SK-N-SH treated with all-trans-retinoic acid at 6 μM for 48 hours (cell line): ENCODE results near the gene TRAPPC2L.

Experiments used
- ATAC-seq: fragments of 200-7000 bp; cut with Tn5 transposase; 3 replicates; pipeline ENCODE4 v1.9.1; 2020; ENCODE audit warnings: mild to moderate bottlenecking, moderate library complexity
- ARNTL ChIP-seq: fragments of 450-650 bp; formaldehyde crosslinking; IDR thresholded peaks from 2 replicates; pipeline ENCODE4 v1.5.0; 2020; ENCODE audit warnings: low read depth, mild to moderate bottlenecking, moderate library complexity, borderline replicate concordance
- BACH2 ChIP-seq: fragments of 250-450 bp; sonication (Bioruptor Pico); IDR thresholded peaks from 2 replicates; pipeline ENCODE4 v1.9.0; 2021; ENCODE audit warnings: mild to moderate bottlenecking, borderline replicate concordance
- CREB5 ChIP-seq: fragments of 250-450 bp; sonication (Bioruptor Pico); IDR thresholded peaks from 2 replicates; pipeline ENCODE4 v1.5.1; 2020; ENCODE audit warnings: low read depth, mild to moderate bottlenecking, moderate library complexity
- CSDC2 ChIP-seq: fragments of 250-450 bp; sonication (Bioruptor Pico); IDR thresholded peaks from 2 replicates; pipeline ENCODE4 v1.5.0; 2020; ENCODE audit warnings: mild to moderate bottlenecking, moderate library complexity
- CSRNP3 ChIP-seq: fragments of 250-450 bp; sonication (Bioruptor Pico); IDR thresholded peaks from 2 replicates; pipeline ENCODE4 v1.5.1; 2021; ENCODE audit warnings: mild to moderate bottlenecking, moderate library complexity
- ESRRG ChIP-seq: fragments of 250-450 bp; sonication (Bioruptor Pico); IDR thresholded peaks from 2 replicates; pipeline ENCODE4 v1.6.1; 2021; ENCODE audit warnings: mild to moderate bottlenecking
- GLIS3 ChIP-seq: fragments of 250-450 bp; sonication (Bioruptor Pico); IDR thresholded peaks from 2 replicates; pipeline ENCODE4 v1.5.0; 2020; ENCODE audit warnings: mild to moderate bottlenecking, moderate library complexity
- ISL1 ChIP-seq: fragments of 250-450 bp; sonication (Bioruptor Pico); IDR thresholded peaks from 2 replicates; pipeline ENCODE4 v2.1.2; 2022; ENCODE audit warnings: mild to moderate bottlenecking, moderate library complexity
- OSR1 ChIP-seq: fragments of 250-450 bp; sonication (Bioruptor Pico); IDR thresholded peaks from 2 replicates; pipeline ENCODE4 v1.8.0; 2022; ENCODE audit warnings: moderate library complexity, mild to moderate bottlenecking, inconsistent platforms
- PATZ1 ChIP-seq: fragments of 250-450 bp; sonication (Bioruptor Pico); IDR thresholded peaks from 2 replicates; pipeline ENCODE4 v1.8.0; 2020; ENCODE audit warnings: mild to moderate bottlenecking, moderate library complexity, borderline replicate concordance
- POU6F1 ChIP-seq: fragments of 250-450 bp; sonication (Bioruptor Pico); IDR thresholded peaks from 2 replicates; pipeline ENCODE4 v1.8.0; 2021; ENCODE audit warnings: low read depth, mild to moderate bottlenecking, moderate library complexity, borderline replicate concordance
- RARB ChIP-seq: fragments of 250-450 bp; sonication (Bioruptor Pico); IDR thresholded peaks from 2 replicates; pipeline ENCODE4 v1.8.0; 2021; ENCODE audit warnings: mild to moderate bottlenecking, moderate library complexity
- SNAI2 ChIP-seq: fragments of 250-450 bp; sonication (Bioruptor Pico); IDR thresholded peaks from 2 replicates; pipeline ENCODE4 v1.5.0; 2020; ENCODE audit warnings: mild to moderate bottlenecking, moderate library complexity
- TCF4 ChIP-seq: fragments of 250-450 bp; sonication (Bioruptor Pico); IDR thresholded peaks from 2 replicates; pipeline ENCODE4 v1.8.0; 2021; ENCODE audit warnings: mild to moderate bottlenecking, moderate library complexity, borderline replicate concordance
- TOX ChIP-seq: fragments of 250-450 bp; sonication (Bioruptor Pico); IDR thresholded peaks from 2 replicates; pipeline ENCODE4 v1.8.0; 2021; ENCODE audit warnings: mild to moderate bottlenecking, moderate library complexity, borderline replicate concordance
- TSHZ2 ChIP-seq: fragments of 250-450 bp; sonication (Bioruptor Pico); IDR thresholded peaks from 2 replicates; pipeline ENCODE4 v1.5.0; 2020; ENCODE audit warnings: mild to moderate bottlenecking, moderate library complexity
- ZC3H10 ChIP-seq: fragments of 250-450 bp; sonication (Bioruptor Pico); IDR thresholded peaks from 2 replicates; pipeline ENCODE4 v1.5.1; 2021; ENCODE audit warnings: mild to moderate bottlenecking, moderate library complexity
- ZFP3 ChIP-seq: fragments of 250-450 bp; sonication (Bioruptor Pico); IDR thresholded peaks from 2 replicates; pipeline ENCODE4 v1.5.0; 2020; ENCODE audit warnings: mild to moderate bottlenecking, moderate library complexity
- ZFP30 ChIP-seq: fragments of 450-650 bp; formaldehyde crosslinking; IDR thresholded peaks from 2 replicates; pipeline ENCODE4 v1.5.0; 2022; ENCODE audit warnings: mild to moderate bottlenecking, moderate library complexity
- ZNF70 ChIP-seq: fragments of 450-650 bp; formaldehyde crosslinking; IDR thresholded peaks from 2 replicates; pipeline ENCODE4 v1.5.0; 2020; ENCODE audit warnings: mild to moderate bottlenecking, moderate library complexity
- ZNF8 ChIP-seq: fragments of 450-650 bp; formaldehyde crosslinking; IDR thresholded peaks from 2 replicates; pipeline ENCODE4 v1.5.0; 2020; ENCODE audit warnings: mild to moderate bottlenecking, moderate library complexity

The TRAPPC2L gene

GRCh38 chr16:88831838-88832237 is 25.1 kb upstream of the TRAPPC2L start:
- ATAC-seq = peak; percentile 27; the same call in 1 of the 3 replicates
- TF ChIP-seq ESRRG (CRISPR knock-in tag) = no peak
- no peak for TF ChIP-seq ZFP3
- no peak for TF ChIP-seq GLIS3 (CRISPR knock-in tag)
- TF ChIP-seq TOX (CRISPR knock-in tag) = no peak
- no peak for TF ChIP-seq OSR1 (CRISPR knock-in tag)
- no peak for TF ChIP-seq BACH2 (CRISPR knock-in tag)
- TF ChIP-seq ARNTL = no peak
- TF ChIP-seq TSHZ2 (CRISPR knock-in tag) = no peak
- no peak for TF ChIP-seq ZC3H10
- TF ChIP-seq CSRNP3 (CRISPR knock-in tag) = no peak
- TF ChIP-seq ISL1 (CRISPR knock-in tag) = no peak
- TF ChIP-seq ZNF8 = no peak
- no peak for TF ChIP-seq ZNF70 (CRISPR knock-in tag)
- no peak for TF ChIP-seq ZFP30 (CRISPR knock-in tag)
- TF ChIP-seq SNAI2 (CRISPR knock-in tag) = no peak
- TF ChIP-seq POU6F1 (CRISPR knock-in tag) = no peak
- no peak for TF ChIP-seq CREB5 (CRISPR knock-in tag)
- TF ChIP-seq, all 23 proteins: peak for 0

GRCh38 chr16:88833086-88833485 is 23.8 kb upstream of the TRAPPC2L start:
- TF ChIP-seq RARB (CRISPR knock-in tag) (no peak), CSDC2 (no peak), ZNF8 (no peak), TSHZ2 (CRISPR knock-in tag) (no peak), POU6F1 (CRISPR knock-in tag) (no peak), ZNF70 (CRISPR knock-in tag) (no peak), SNAI2 (CRISPR knock-in tag) (no peak), ZC3H10 (no peak), TCF4 (no peak), ISL1 (CRISPR knock-in tag) (no peak), ARNTL (no peak), CREB5 (CRISPR knock-in tag) (no peak), ZFP3 (no peak), CSRNP3 (CRISPR knock-in tag) (no peak), OSR1 (CRISPR knock-in tag) (no peak), PATZ1 (CRISPR knock-in tag) (no peak), BACH2 (CRISPR knock-in tag) (no peak)
- ATAC-seq = no peak
